GM21786 (cell line): Measurements from ENCODE around the gene DHRS2.
"Not testable (repeated sequence)": the region's sequence is repeated elsewhere in the genome, so short reads cannot be mapped to it uniquely, and the experiment has no call there.

Experiments
- ATAC-seq: cut with Tn5 transposase; IDR thresholded peaks from one replicate; pipeline ENCODE4 v1.9.1; 2021; ENCODE audit not compliant: unreplicated experiment

Gene DHRS2

GRCh38 chr14:23632461-23633159, 3.6 kb upstream of the DHRS2 start:
- ATAC-seq: no peak

DNA sequence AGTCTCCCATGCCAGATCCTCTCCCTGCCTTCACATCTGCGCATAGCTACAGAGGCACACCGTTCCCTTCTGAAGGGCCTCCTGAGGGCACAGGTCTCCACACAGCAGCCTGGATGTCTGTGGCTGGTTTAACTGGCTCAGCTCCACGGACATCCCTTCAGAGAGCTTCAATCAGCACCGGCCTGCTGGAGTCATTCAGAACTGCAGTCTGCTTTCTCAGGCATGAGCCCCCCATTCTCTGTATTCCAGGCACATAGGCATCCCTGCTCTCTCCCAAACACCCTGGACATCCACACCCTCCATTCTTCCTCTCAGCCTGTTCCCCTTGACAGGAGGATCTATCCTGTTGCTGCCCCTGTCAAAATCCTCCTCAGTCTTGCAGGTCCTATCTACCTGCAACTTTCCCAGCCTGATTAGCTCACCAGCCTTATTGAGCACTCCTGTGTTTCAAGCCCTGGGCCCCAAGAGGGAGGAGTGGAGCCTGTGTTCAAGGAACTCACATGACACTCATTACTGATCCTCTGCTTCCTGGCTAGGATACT, 2.9 kb upstream of the DHRS2 start:
- no peak for ATAC-seq

- ATAC-seq: not testable (repeated sequence)
These were observed 1.3 kb upstream of the DHRS2 start for GRCh38 chr14:23634698-23635412.

DNA sequence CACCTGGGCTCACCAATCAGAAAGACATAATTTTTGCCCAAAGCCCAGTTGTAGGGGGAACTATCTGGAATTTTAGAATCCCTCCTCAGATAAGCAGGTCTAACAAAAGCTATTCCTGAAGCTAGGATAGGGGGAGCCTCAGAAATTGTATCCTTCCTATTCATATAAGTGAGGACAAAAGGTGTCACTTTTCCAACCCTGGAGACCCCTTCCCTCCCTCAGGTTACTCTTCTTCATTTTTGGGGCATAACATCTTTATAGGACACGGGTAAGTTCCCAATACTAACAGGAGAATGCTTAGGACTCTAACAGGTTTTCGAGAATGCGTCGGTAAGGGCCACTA, 1.1 kb downstream of the DHRS2 start:
- not testable (repeated sequence) for ATAC-seq

- ATAC-seq: not testable (repeated sequence)
These were observed 1.7 kb downstream of the DHRS2 start for GRCh38 chr14:23637655-23638413.

DNA sequence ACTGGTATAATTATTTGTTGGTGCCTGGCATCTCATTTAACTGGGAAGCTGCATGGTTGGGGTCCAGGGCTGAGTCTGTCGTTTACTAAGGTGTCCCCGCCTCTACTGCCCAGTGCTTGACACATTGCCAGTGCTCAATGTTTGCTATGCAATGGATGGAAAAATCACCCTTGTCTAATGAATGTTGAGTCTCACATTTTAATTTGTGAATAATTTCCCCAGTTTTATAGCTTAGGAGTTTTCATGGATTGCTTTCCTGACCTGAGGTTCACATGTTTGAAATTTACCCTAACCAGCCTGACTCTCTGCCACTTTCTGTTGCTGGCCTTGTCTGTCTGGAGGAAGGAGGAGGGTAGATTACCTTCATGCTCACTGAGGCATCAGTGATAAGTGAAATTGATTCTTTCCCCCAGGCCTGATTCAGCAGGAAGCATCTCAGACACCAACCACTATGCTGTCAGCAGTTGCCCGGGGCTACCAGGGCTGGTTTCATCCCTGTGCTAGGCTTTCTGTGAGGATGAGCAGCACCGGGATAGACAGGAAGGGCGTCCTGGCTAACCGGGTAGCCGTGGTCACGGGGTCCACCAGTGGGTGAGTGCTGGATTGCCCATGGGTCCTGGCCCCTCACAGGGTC, 2.4 kb downstream of the DHRS2 start:
- no peak for ATAC-seq

DNA sequence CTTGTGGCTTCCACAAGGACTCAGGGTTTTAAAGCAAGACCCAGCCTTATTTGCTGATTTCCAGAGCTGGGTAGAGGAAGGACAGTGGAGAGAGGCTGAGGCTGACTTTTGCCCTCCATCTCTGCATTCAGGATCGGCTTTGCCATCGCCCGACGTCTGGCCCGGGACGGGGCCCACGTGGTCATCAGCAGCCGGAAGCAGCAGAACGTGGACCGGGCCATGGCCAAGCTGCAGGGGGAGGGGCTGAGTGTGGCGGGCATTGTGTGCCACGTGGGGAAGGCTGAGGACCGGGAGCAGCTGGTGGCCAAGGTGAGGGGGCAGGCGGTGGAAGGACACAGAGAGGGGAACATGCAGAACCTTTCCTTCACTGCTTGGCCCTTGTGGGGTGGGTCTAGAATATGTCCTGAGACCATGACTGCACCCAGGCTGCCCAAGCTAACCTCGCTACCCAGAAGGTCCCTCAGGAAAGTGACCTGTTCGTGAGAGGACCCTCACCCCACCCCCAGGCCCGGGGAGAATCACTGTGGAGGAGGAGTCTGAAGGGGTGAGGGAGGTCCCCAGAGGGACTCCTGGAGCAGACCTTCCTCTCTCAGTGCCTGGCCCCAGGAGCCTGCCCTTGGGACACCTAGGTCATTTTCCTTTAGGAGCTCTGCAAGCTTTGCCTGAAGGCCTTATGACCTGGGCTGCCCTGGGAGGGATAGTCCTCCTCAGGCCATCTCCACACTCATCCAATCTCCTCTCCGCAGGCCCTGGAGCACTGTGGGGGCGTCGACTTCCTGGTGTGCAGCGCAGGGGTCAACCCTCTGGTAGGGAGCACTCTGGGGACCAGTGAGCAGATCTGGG, 3.1 kb downstream of the DHRS2 start:
- no peak for ATAC-seq

GRCh38 chr14:23639891-23640523, 3.8 kb downstream of the DHRS2 start:
- no peak for ATAC-seq

- ATAC-seq: no peak
These were observed 4.5 kb downstream of the DHRS2 start for GRCh38 chr14:23640524-23641141.

GRCh38 chr14:23641180-23641914, 5.2 kb downstream of the DHRS2 start:
- ATAC-seq: no peak

DNA sequence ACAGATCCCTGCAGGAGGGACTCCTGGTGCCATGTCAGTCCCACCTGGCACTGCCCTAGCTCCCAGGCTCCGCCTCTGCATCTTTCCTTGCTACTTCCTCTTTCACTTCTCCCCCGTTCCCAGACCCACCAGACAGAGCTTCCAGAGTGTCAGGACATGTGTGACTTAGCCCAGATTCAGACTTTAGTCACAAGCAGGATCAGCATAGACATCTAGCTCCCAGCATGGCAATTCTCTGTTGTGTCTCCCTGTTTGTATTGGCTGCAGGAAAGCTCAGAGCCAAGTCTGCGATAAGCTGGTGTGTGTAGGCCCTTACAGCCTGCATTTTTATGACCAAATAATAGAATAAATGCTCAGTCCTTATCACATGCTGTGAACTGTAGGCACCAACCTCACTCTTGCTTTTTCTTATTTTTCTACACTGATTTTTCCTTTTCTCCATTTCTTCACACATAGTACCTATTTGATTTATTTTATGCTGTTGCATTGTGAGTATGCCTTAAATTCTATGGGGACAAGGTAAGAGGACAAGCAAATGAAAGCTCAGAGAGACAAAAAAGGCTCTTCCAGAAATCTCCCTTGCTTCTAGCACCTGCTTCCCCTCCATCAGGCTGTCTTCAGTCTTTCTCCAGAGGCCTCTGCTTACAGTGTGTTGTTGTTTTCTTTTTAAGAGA, 5.9 kb downstream of the DHRS2 start:
- no peak for ATAC-seq

DNA sequence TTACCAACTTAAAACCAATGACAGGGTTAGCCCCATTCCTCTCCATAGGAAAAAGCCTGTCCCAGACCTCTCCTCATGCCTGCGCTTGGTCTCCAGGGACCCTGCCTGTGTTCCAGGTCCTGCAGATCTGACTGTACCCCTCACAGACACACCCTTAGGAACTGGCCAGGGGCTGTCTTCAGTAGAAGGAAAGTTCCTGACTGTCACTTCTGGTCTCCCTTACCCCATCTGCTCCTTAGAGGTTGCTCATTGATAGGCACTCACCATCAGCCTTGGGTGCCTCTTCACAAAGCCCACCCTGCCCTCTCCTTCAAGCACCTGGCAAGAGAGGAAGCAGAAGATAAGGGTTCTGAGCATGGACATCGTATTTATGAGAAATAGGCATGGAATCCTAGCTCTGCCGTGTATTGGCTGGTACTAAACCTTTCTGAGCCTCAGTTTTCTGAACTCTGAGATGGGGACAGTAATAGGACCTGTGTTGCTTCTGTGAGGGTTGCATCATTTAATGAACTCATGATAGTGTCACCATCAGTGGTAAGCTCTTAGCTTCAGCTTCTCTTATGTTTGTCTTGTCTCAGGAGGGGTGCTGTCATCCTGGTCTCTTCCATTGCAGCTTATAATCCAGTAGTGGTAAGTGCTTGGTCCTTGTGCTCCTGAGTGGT, 7.5 kb downstream of the DHRS2 start:
- ATAC-seq: no peak

DNA sequence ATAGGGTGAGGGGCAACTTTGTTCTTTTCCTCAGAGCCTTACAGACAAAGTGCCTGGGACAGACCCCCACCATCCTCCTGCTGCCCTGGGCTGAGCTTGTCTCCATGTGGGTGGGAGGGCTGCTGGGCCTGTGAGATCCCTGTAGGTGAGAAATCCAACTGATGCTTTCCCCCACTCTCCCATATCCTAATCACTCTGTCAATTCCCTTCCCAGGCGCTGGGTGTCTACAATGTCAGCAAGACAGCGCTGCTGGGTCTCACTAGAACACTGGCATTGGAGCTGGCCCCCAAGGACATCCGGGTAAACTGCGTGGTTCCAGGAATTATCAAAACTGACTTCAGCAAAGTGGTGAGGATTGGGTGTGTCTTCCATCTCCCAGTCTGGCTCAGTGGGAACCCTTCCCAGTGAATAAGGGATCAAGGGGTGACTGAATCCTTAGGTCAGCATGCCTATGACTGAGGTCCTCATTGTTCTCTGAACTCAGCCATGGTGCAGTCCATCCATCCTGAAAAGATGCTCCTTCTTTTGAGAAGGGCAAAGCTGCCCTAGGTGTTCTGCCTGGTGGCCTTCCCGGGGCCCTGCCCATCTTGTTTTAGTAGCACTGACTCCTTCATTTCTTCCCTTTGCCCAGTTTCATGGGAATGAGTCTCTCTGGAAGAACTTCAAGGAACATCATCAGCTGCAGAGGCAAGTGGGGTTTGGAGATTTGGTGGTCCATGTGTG, 8.2 kb downstream of the DHRS2 start:
- no peak for ATAC-seq

DNA sequence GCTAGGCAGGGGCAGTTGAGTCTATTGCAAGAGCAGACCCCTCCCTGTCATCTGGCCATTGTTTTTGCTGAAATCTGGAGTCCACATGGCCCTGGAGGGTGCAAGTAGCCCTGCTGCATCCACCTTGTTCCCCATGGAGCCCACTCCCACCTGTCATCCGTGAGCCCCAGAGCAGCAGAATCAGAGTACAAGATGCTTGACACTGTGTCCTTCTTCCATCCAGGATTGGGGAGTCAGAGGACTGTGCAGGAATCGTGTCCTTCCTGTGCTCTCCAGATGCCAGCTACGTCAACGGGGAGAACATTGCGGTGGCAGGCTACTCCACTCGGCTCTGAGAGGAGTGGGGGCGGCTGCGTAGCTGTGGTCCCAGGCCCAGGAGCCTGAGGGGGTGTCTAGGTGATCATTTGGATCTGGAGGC, 8.8 kb downstream of the DHRS2 start:
- no peak for ATAC-seq

DNA sequence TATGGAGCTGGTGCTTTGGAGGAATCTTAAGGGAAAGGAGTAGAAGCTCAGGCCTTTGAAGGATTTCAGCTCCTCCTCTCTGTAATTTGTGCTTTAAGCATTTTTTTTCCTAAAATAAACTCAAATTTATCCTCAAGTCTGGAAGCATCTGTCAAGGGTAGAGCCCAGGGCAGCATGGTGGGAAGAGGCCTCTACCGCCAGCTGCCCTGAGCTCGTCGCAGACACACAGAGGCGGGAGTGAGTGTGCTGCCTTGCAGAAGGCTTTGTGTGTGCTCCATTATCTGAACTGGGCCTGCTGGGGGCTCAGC, 9.3 kb downstream of the DHRS2 start:
- no peak for ATAC-seq

DNA sequence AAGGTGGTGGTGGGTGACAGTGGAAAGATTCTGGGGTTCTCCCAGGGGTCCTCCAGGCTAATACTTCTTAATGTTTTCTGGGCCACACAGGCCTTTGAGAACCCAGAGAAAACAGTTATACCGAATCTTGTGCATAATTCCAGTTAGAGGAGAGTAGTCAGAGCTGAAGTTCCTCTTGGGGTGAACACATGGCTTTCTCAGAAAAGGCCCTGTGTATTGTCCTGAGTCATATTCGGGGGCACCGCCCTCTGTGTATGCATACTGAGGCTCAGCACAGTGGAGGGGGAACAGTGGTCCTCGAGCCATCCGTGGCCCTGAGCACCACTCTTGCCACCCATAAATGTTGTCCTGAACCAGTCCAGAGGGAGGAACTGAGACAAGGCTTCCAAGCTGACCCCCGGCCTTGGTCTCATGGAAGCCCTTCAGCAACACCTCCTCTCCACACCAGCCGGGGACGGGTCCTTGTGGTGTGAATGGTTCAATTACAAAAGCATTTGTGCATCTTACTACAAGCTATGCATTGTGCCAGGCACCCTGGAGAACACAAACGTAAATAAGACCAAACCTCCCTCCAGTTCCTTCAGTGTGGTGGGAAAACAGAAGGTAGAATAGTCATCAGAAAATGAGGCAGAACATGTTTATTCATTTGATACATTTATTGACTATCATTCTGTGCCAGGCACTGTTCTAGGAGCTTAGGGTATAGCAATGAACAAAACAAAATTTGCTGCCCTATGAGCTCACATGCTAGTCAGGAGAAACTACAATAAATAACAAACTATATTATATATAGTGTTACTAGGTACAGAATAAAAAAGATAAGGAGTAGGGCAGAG, 9.9 kb downstream of the DHRS2 start:
- ATAC-seq: no peak
